Measurements from ENCODE around the gene DNAJC10.

GRCh38 chr2:182668671-182669070 is 47.4 kb upstream of the DNAJC10 start:
- TF ChIP-seq CTCF (IDR thresholded peaks at IDR 0.05 in 4 of 5, conservative IDR thresholded peaks at IDR 0.05 in 1 of 5) (no peak), POLR2A (IDR thresholded peaks at IDR 0.05) (no peak)
